Globus pallidus (tissue), 1 donor: ENCODE results near the gene HIGD2A.

ENCODE experiments used
- DNase-seq: peaks from one replicate; pipeline ENCODE4 v3.0.0-alpha.2; 2015; ENCODE audit warnings: low spot score

HIGD2A gene

GRCh38 chr5:176369934-176370711 is 18.4 kb upstream of the HIGD2A start:
- no peak for DNase-seq

GRCh38 chr5:176371621-176372539 is 16.7 kb upstream of the HIGD2A start:
- DNase-seq = peak; percentile 37

- DNase-seq = no peak
These were observed 15.3 kb upstream of the HIGD2A start for GRCh38 chr5:176373100-176373818.

- DNase-seq = no peak
These were observed 8.7 kb upstream of the HIGD2A start for GRCh38 chr5:176379881-176380280.

GRCh38 chr5:176381423-176381822 is 7.1 kb upstream of the HIGD2A start:
- DNase-seq = no peak

- no peak for DNase-seq
These were observed 6.6 kb upstream of the HIGD2A start for GRCh38 chr5:176381979-176382378.

- DNase-seq = no peak
These were observed 5.8 kb upstream of the HIGD2A start for GRCh38 chr5:176382721-176383120.

GRCh38 chr5:176383248-176383905 is 5.2 kb upstream of the HIGD2A start:
- no peak for DNase-seq

GRCh38 chr5:176383961-176384360 is 4.6 kb upstream of the HIGD2A start:
- DNase-seq = no peak

- DNase-seq = no peak
These were observed 4.1 kb upstream of the HIGD2A start for GRCh38 chr5:176384366-176384930.

GRCh38 chr5:176384991-176385390 is 3.6 kb upstream of the HIGD2A start:
- DNase-seq = no peak

- no peak for DNase-seq
These were observed 2.1 kb upstream of the HIGD2A start for GRCh38 chr5:176386491-176386890.

- DNase-seq = no peak
These were observed 1.1 kb upstream of the HIGD2A start for GRCh38 chr5:176387384-176387925.

- DNase-seq = no peak
These were observed 528 bp upstream of the HIGD2A start for GRCh38 chr5:176388003-176388443.

- no peak for DNase-seq
These were observed 878 bp downstream of the HIGD2A start for GRCh38 chr5:176389135-176390123.

- no peak for DNase-seq
These were observed 2.9 kb downstream of the HIGD2A start for GRCh38 chr5:176391479-176391878.

- DNase-seq = no peak
These were observed 3.4 kb downstream of the HIGD2A start for GRCh38 chr5:176391999-176392398.

GRCh38 chr5:176392526-176392925 is 4.0 kb downstream of the HIGD2A start:
- DNase-seq = no peak

- DNase-seq = no peak
These were observed 5.5 kb downstream of the HIGD2A start for GRCh38 chr5:176394096-176394495.
